G401.6 (cell line): ENCODE measurements around the gene IDH3A.

ENCODE experiments used
- FAIRE-seq: peaks from 2 replicates; lab custom pipeline; 2012; peaks lifted over from hg19 to GRCh38; lab: Jason Lieb, UNC

The IDH3A gene

GRCh38 chr15:78168608-78169007, 19.4 kb downstream of the IDH3A start:
- FAIRE-seq, result no peak

GRCh38 chr15:78170848-78171773, 21.9 kb downstream of the IDH3A start:
- FAIRE-seq, result no peak

GRCh38 chr15:78171864-78172472, 22.8 kb downstream of the IDH3A start:
- FAIRE-seq, result no peak

- FAIRE-seq, result no peak
Measured at GRCh38 chr15:78174401-78174800, 25.2 kb downstream of the IDH3A start.

GRCh38 chr15:78175330-78175729, 26.2 kb downstream of the IDH3A start:
- FAIRE-seq, result no peak

- no peak for FAIRE-seq
Measured at GRCh38 chr15:78177447-78177873, 28.3 kb downstream of the IDH3A start.

- no peak for FAIRE-seq
Measured at GRCh38 chr15:78178064-78178463, 28.9 kb downstream of the IDH3A start.

- FAIRE-seq, result no peak
Measured at GRCh38 chr15:78179286-78179840, 30.2 kb downstream of the IDH3A start.

- no peak for FAIRE-seq
Measured at GRCh38 chr15:78179906-78180305, 30.7 kb downstream of the IDH3A start.

- FAIRE-seq, result no peak
Measured at GRCh38 chr15:78182336-78182700, 33.2 kb downstream of the IDH3A start.

- FAIRE-seq, result no peak
Measured at GRCh38 chr15:78182821-78183220, 33.7 kb downstream of the IDH3A start.

- no peak for FAIRE-seq
Measured at GRCh38 chr15:78192826-78193594, 43.8 kb downstream of the IDH3A start.

GRCh38 chr15:78193731-78194567, 44.8 kb downstream of the IDH3A start:
- no peak for FAIRE-seq

GRCh38 chr15:78194568-78194925, 45.4 kb downstream of the IDH3A start:
- no peak for FAIRE-seq

- FAIRE-seq, result no peak
Measured at GRCh38 chr15:78195735-78196201, 46.6 kb downstream of the IDH3A start.

- no peak for FAIRE-seq
Measured at GRCh38 chr15:78197632-78198031, 48.5 kb downstream of the IDH3A start.

- no peak for FAIRE-seq
Measured at GRCh38 chr15:78200276-78200930, 51.2 kb downstream of the IDH3A start.

- FAIRE-seq, result no peak
Measured at GRCh38 chr15:78201281-78202190, 52.4 kb downstream of the IDH3A start.

GRCh38 chr15:78203346-78204225, 54.4 kb downstream of the IDH3A start:
- no peak for FAIRE-seq
